Esophagus muscularis mucosa (tissue), 4 donors: ENCODE results near the gene MCAT.

Source experiments
- CTCF ChIP-seq, 3 experiments: fragments of 200-600 bp in 2 of 3; fragments of 450-650 bp in 1 of 3; sonication (generic) in 2 of 3; IDR thresholded peaks; one replicate each; pipeline ENCODE4 v1.5.1; 2017 to 2019; ENCODE audit warnings: antibody characterized with exemption in 3 of 3, mild to moderate bottlenecking in 2 of 3, moderate library complexity in 1 of 3
- EP300 ChIP-seq: sonication (generic); formaldehyde crosslinking; IDR thresholded peaks from one replicate; pipeline ENCODE4 v1.6.1; 2017; ENCODE audit warnings: antibody characterized with exemption
- POLR2A ChIP-seq: fragments of 450-650 bp; IDR thresholded peaks from one replicate; pipeline ENCODE4 v1.6.1; 2017; ENCODE audit warnings: antibody characterized with exemption, moderate library complexity, mild to moderate bottlenecking, low read depth

- TF ChIP-seq CTCF (IDR thresholded peaks at IDR 0.05): no peak
- TF ChIP-seq EP300: no peak
- no peak for TF ChIP-seq POLR2A
These were observed 30.4 kb upstream of the MCAT start for GRCh38 chr22:43173566-43173965.
